UCSD-AML1 (cell line): Measurements from ENCODE around the gene PIP5K1C.
A peak's percentile ranks its signal among the peaks of the same experiment; 100 is the strongest.

ENCODE experiments used
- DNase-seq: peaks from one replicate; lab custom pipeline; 2025; ENCODE audit not compliant: unreplicated experiment; lab: John Stamatoyannopoulos, UW

The PIP5K1C gene

DNA sequence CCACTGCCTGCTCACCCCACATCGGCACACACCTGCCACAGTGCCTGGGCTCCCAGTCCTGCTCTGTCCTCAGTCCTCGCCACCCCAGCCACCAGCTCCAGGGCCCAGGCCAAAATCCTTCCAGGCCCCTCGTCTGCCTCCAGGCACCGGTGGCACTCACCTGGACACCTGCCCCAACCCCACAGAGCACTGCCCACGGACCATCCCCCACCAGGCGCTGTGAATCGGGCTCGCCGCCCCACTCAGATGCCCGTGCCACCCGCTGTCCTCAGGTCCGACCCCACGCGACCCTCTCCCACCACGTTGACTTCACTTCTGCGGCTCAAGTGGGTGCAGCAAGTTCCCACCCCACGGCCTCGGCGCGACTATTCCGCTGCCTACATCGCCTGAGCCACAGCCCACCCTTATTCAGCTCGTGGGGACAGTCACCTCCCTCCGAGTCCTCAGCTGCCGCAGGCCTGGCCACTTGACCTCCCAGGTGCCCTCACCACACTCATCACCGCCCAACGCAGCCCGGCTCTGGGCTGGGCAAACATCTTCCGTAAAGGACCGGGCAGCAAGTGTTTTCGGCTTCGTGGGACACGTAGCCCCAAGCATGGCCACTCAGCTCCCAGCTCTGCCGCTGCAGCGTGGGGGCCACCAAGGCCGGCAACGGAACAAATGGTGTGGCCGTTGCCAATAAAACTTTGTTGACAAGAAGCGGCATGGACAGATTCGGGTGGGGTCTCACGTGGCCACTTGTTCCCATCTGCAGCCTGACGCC, 5.7 kb downstream of the PIP5K1C start:
- no peak for DNase-seq

DNA sequence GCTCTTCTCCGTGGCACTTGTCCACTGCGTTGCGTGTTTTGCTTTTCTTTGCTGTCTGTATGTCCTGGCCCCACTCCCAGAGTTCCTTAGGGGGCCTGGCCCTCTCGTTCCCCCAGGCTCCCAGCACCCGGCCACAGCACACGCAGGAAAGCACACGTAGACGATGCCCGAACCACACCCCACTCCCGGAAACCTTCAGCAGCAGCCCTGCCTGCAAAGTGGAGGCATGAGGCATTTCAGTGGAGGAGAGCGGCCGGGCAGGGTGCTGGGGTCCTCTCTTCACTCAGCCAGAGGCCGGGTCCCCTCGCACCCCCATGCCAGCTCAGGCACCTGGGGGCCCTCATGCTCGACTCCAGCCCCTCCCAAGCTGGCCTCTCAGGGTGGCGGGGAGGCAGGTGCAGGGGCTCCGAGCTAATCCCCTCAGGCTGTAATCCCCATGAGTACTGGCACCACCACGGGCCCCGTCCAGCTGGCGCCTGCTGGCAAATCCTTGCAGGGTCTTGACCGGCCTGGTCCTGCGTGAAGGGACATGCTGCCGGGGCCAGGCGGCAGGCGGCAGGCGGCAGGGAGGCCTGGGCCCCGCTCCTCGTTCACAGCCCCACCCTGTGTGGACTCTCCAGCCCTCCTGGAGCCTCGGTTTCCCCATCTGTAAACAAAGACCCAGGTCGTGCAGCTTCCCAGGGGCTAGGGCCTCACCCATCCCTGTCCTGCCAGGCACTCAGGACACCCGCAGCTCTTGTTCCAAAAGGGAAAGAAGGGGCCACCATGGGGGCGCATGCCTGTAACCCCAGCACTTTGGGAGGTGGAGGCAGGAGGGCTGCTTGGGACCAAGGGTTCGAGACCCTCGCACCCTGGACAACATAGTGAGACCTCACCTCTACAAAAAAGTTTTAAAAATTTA, 7.0 kb downstream of the PIP5K1C start:
- no peak for DNase-seq

DNA sequence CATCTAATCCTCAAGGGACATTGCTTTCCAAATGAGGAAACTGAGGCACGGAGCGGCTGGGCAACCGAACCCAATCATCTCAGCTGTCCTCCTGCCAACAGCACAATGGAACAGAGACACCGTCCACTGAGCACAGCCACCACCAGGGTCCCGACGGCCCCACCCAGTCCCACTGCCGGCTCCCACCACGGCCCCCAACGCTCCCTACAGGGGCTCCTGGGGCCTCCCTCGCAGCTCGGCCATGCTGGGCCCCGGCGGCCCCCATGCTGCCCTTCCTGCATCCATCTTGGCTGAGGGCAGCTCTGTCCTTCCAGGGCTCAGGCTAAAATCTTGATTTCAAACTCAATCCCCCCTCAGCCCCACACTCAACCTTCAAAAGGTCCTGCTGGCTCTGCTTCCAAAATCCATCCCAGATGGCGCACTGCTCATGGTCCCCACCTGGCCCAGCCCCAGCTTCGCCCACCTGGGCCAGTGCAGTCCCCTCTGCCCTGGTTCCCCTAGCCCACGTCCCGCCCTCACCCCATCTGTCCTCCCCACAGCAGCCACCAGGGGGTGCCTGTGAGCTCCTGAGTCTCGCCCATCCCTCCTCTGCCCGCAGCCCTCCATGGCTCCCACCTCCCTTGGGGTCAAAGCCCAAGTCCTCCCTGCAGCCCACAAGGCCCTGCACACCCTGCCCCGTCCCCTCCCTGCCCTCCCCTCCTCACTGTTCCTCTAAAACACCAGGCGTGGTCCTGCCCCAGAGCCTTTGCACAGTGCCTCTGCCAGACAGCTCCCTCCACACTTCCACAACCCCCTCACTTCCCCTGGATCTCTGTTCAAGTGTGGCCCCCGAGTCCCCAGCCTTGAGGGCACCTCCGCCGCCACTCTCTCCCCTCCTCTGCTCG, 7.9 kb downstream of the PIP5K1C start:
- peak; percentile 30 for DNase-seq

DNA sequence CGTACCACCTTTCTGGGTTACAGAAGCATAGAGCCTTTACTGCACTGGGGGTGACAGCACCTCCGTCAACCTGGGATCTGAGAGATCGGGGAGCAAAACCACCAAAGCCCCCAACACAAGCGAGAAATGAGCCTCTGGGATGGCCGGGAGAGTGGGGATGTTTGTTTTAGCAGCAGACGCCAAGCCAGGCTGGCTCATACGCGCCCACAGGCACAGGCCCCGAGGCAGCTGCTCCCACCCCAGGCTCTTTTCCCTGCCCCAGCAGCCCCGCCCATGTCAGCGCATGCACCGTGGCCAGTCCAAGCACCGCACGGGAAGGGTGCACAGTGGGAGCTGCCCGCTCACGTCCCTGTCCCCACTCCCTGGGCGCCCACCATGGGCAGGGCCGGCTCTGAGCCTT, 8.5 kb downstream of the PIP5K1C start:
- no peak for DNase-seq

DNA sequence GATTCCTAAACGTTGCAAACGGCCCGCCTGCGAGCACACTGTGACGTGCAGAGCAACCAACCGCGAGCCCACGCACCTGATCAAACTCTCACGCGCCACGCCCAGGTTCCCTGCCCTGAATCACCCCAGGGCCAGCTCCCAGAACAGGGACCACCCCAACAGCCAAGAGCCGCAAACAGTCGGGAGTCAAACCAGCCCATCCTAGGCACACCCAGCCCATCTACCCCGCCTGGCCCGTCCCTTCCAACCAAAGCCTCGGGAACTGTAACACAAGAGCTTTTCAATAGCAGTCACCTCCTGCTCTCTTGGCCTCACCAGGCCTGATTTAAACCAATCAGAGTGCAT, 8.9 kb downstream of the PIP5K1C start:
- DNase-seq = no peak

DNA sequence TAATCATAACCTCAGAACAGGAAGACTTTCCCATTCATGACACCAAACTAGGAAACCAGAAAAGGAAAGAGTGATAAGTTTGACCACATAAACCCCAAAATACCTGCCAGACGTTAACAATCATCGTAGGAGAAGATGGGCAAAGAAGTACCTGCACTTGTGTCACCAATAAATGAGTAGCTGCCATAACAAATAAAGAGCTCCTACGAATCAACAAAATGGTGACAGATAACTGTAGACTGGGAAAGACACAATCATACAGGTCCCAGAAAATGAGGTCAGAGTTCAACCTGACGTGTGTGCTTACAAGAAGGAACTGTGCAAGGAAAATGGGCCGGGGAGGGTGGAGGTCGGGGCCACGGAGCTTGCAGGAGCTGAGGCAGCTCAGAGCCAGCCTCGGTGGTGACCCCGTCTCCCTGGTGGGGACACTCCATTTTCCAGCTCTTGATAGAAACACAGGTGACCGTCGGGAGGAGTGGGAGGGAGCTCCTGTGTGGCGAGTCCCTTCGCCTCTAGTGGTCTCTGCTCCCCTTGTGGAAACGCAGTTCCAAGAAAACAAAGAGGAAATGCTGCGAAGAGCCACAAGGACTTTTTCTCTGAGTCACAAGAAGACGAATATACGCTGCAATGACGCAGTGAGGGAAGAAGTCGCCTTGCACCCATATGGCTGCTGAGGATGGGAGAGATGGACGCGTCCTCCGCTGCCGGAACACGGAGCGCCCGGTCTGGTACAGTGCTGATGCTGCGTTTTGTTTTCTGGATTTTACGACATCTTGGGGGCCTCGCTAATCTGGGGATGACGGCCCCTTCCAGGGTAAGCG, 9.5 kb downstream of the PIP5K1C start:
- DNase-seq = no peak

DNA sequence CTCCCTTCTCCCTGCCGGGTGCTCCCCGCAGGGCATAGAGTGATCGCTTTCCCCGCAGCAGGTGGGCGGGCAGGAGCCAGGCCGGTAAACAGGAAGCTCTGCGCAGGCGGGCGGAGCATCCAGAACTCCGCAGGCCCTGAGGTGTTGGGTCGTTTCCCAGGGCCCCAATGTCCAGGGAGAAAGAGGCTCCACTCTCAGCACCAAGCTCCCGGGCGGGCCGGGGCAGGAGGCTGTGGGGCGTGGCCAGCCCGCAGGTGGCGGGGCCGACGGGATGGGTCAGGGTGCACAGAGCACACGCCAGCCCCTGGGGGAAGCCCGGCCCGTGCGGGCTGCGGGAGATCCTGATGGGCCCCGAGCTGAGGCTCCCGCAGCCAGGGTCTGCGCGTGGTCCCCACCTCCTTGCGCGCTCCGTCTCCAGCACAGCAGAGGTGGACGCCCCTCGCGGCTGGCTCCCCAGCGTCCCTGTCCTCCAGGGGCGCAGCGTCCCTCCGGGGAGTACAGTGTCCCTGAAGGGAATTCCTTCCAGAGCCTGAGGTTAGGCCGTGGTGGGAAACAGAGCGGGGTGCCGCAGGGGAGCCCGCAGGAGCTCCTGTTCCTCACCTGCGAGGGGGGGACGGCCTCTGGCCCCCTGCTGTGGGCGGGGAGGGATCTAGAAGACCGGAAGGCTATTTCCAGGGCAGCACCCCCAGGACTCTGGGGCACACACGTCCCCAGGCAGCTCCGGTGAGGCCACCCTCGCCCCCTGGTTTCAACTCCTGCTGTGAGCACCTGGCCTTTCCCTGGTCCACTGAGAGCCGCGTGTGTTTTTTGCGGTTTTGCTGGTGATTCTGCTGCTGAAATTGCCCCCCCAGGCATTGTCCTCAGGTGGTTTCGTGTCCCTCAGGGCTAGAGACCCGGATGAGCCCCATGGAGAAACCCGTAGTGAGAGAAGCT, 12.2 kb downstream of the PIP5K1C start:
- no peak for DNase-seq

DNA sequence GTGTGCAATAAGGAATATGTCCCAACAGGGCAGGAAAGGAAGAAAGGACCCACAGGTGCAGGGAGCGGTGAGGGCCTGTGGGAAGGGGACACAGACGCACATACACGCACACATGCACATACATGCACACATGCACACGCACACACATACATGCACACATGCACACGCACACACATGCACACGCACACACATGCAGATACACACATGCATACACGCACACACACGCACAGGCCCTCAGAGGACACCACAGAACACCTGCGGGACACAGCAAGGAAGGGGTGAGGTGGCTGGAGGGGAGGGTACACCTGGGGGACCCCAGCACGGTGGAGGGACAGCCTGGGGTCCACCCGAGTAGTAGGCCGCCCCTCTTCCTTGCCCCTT, 12.9 kb downstream of the PIP5K1C start:
- DNase-seq = no peak

DNA sequence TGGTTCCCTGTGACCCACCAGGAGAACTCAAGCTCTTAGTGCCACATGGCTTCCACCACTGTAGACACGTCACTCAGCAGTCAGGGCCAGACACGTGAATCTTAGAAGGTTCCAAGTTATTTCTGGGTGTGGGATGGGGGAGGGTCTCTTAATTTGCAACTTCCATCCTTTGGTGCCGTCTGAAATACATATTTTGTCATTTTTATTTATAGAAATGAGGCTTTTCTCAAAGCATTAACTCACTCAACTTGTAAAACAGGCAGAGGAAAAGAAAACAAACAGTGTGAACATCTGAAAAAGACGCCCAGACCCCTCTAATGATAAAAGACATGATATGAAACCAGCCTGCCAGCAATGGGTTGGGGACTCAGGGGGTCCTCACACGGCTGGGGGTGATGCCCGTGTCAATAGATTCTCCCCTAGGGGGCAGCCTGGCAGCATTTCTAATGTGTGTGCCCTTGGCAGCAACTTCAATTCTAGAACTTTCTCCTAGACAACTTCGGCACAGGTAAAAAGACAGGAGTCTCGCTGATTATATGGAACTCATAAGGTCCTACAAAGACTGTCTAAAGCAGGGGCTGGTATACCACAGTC, 15.4 kb downstream of the PIP5K1C start:
- peak; percentile 31 for DNase-seq

DNA sequence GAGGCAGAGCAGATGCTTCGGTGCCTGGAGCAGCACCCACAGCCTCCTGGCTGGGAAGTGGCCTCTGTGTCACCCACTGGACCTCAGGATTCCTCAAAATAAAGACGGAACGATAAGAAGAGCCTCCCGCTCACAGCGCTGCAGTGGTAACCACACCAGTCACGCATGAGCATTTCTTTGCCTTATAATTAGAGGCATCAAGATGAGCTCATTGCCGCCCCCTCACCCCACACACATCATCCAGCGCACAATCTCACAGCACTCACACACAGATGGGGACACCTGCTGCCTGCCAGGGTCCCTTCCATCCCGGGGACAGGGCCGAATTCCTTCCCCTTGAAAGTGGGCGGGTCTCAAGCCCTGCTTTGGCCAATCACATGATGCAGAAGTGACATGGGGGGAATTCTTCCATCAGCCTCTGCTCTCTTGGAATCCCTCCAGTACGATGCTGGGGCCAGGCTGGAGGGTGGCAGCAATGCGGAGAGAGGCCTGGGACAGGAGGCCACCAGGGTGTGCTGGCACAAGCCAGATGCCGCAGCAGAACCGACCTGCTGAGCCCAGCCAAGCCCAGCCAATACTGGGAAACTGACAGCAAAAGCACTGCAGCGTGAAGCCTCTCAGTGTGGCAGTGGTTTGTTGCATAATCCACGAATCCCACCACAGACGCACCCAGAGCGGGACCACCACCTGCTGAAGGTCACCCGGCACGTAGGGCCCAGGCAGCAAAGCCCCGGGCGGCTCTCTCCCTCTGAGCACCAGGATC, 16.0 kb downstream of the PIP5K1C start:
- peak; percentile 52 for DNase-seq

DNA sequence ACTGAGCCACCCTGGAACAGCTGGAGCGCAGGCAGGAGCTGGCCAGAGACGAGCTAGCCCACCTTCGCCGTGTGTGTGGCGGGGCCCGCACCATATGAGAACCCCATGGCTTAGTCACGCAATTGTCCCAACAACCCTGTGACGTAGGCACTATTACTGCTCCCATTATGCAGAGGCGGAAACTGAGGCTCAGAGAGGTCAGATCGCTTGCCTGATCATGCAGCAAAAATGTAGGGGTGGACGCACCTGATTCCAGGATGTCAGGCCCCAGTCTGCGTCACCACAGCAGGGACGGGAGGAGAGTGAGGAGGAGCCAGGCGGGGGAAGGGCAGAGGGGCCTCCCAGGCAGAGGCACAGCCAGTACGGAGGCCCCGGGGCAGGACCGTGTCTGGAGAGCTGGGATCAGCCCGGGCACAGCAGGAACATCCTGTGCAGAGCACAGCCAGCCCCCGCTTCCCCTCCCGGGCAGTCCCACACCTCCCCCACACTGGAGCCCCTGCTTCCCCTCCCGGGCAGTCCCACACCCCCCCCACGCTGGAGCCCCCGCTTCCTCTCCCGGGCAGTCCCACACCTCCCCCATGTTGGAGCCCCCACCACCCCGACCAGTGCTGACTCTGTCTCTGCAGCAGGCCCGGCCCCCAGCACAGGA, 16.7 kb downstream of the PIP5K1C start:
- DNase-seq = peak; percentile 77

DNA sequence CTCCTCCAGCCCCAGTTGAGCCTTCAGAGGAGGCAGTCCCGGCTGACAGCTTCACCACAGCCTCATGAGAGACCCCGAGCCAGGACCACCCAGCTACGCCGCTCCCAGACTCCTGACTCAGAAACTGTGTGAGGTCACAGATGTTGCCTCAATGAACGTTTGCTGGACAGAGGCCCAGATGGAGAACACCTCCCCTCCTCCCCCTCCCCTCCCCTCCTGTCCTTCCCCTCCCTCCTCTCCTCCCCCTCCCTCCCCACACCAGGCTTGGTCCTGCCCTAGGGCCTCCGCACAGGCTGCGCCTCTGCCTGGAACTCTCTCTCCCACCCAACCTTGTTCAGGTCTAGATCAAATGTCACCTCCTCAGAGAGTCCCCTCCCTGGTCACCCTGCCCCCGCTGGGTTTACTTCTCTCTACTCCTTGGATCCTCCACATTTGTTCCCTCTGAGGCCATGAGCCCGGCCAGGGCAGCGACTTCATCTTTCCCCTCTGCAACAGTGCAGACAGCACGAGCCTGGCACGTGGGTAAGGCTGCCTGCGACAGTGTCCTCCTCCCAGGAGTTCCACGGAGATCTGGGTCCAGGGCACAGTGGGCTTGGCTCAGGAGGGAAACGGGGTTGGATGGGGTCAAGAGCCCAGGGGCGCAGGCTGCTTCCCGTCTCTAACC, 17.4 kb downstream of the PIP5K1C start:
- no peak for DNase-seq

DNA sequence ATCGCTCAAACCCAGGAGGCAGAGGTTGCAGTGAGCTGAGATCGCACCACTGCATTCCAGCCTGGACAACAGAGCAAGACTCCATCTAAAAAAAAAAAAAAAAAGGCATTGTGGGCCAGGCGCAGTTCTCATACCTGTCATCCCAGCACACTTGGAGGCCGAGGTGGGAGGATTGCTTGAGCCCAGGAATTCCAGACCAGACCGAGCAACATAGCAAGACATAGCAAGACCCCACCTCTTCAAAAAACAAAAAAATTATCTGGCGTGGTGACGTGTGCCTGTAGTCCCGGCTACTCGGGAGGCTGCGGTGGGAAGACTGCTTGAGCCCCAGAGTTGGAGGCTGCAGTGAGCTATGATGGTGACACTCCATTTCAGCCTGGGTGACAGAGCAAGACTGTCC, 18.0 kb downstream of the PIP5K1C start:
- DNase-seq = no peak

DNA sequence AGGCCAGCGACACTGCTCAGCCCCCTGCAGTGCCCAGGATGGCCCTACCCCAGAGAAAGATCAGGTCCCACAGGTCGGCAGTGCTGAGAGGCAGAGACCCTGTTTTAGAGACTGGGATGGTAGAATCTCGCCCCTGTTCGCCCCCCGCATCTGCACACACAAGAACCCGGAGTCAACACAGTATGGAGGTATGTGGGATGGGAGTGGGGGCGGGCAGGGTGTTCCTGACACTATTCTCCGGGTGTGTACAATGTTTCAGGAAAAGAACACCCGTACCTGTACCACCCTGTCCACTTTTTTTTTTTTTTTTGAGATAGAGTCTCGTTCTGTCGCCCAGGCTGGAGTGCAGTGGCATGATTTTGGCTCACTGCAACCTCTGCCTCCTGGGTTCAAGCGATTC, 19.3 kb downstream of the PIP5K1C start:
- DNase-seq = no peak

DNA sequence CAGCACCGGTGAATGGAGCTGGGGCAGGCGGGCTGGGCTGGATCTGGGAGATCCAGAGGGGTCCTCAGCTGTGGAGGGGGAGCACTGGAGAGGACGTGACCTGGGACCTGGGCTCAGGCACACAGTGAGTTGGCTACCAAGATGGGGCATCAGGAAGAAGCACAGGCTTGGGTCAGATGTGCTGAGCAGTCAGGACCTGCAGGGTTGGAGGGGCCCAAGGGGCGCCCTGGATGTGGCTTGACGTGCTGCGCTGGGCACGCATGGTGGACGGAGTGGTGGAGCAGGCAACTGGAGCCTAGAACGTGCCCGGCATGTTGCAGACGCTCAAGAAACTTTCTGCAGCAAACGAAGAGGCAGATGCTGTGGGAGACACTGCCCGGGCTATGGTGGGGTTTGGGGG, 20.7 kb downstream of the PIP5K1C start:
- no peak for DNase-seq

DNA sequence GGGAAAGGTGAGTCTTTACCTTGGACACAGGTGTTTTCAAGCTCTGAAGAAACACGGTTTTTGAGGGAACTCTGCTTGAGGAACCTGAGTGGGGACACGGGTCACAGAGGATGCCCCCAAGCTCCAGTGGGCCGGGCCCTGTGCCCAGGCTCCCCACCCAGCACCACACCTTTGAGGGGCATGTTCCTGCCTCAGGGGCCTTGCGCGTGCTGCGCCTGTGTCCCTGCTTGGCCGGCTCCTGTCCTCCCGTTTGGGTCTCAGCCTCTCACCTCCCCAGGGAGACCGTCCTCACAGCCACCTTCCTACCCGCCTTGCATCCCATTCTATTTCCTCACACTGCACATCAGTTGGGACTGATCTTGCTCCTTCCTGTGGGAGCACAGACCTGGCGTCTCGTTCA, 21.1 kb downstream of the PIP5K1C start:
- DNase-seq = no peak

DNA sequence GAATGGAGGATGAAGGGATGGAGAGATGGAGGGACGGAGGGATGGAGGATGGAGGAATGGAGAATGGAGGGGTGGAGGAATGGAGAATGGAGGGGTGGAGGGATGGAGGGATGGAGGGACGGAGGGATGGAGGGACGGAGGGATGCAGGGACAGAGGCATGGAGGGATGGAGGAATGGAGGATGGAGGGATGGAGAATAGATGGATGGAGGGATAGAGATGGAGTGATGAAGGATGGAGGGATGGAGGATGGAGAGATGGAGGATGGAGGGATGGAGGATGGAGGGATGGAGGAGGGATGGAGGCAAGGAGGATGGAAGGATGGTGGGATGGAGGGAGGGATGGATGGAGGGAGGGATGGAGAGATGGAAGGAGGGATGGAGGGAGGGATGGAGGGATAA, 22.1 kb downstream of the PIP5K1C start:
- no peak for DNase-seq
